HEK293 (cell line): ENCODE data around the gene RHOT1.

Source experiments
- CTCF ChIA-PET: fragments of 350-600 bp; formaldehyde crosslinking; extraction: SDS; loops from one replicate; lab custom pipeline; 2021; ENCODE audit warnings: antibody characterized with exemption; lab: Yijun Ruan, JAX
- POLR2A ChIA-PET: fragments of 300-600 bp; formaldehyde crosslinking; extraction: SDS; loops from one replicate; lab custom pipeline; 2020; ENCODE audit warnings: antibody characterized with exemption, inconsistent platforms; lab: Yijun Ruan, JAX
- H3K27ac ChIP-seq: fragments of 200-500 bp; sonication (Bioruptor generic); 2 replicates; pipeline ENCODE4 v1.5.1; 2014; ENCODE audit warnings: low read depth, low read length, control low read depth, inconsistent platforms; ENCODE audit errors: extremely low read depth
- H3K36me3 ChIP-seq, 2 experiments: fragments of 200-500 bp in 1 of 2; sonication (Bioruptor generic) in 1 of 2; 1 replicate in 1 of 2; 2 replicates in 1 of 2; pipeline ENCODE4 v1.5.1; 2014 to 2017; ENCODE audit warnings: inconsistent platforms in 2 of 2, low read length in 2 of 2; ENCODE audit not compliant: control insufficient read depth in 2 of 2, insufficient read depth in 1 of 2
- H3K4me1 ChIP-seq: fragments of 200-500 bp; sonication (Bioruptor generic); 2 replicates; pipeline ENCODE4 v1.5.1; 2014; ENCODE audit warnings: mild to moderate bottlenecking, low read length, inconsistent platforms; ENCODE audit not compliant: control insufficient read depth, insufficient read depth
- H3K4me3 ChIP-seq: 2 replicates; pipeline ENCODE4 v1.5.1; 2011; ENCODE audit warnings: low read depth, mild to moderate bottlenecking, control low read depth, low read length, moderate library complexity
- H3K9me3 ChIP-seq: fragments of 200-500 bp; sonication (Bioruptor generic); 2 replicates; pipeline ENCODE4 v1.5.1; 2014; ENCODE audit warnings: low read depth, low read length, inconsistent platforms; ENCODE audit not compliant: control insufficient read depth, insufficient read depth
- BCL11A ChIP-seq: fragments of 450-650 bp; formaldehyde crosslinking; IDR thresholded peaks from 2 replicates; pipeline ENCODE4 v1.5.1; 2016; ENCODE audit warnings: low read depth, missing biosample characterization, missing genetic modification characterization
- GLI4 ChIP-seq: fragments of 450-650 bp; formaldehyde crosslinking; IDR thresholded peaks from 2 replicates; pipeline ENCODE4 v1.5.1; 2016; ENCODE audit warnings: missing biosample characterization, missing genetic modification characterization
- KLF9 ChIP-seq: fragments of 450-650 bp; formaldehyde crosslinking; IDR thresholded peaks from 2 replicates; pipeline ENCODE4 v1.5.1; 2016; ENCODE audit warnings: missing biosample characterization, missing genetic modification characterization, low read depth
- OSR2 ChIP-seq: fragments of 450-650 bp; formaldehyde crosslinking; IDR thresholded peaks from 2 replicates; pipeline ENCODE4 v1.5.1; 2016; ENCODE audit warnings: missing biosample characterization, missing genetic modification characterization
- REPIN1 ChIP-seq: fragments of 450-650 bp; formaldehyde crosslinking; IDR thresholded peaks from 2 replicates; pipeline ENCODE4 v1.5.1; 2017; ENCODE audit warnings: missing biosample characterization, missing genetic modification characterization, low read depth
- SCRT2 ChIP-seq: fragments of 450-650 bp; formaldehyde crosslinking; IDR thresholded peaks from 2 replicates; pipeline ENCODE4 v1.5.1; 2016; ENCODE audit warnings: missing biosample characterization, missing genetic modification characterization
- ZBTB20 ChIP-seq: fragments of 450-650 bp; formaldehyde crosslinking; IDR thresholded peaks from 2 replicates; pipeline ENCODE4 v1.5.1; 2016; ENCODE audit warnings: missing biosample characterization, missing genetic modification characterization
- ZFP41 ChIP-seq: fragments of 450-650 bp; formaldehyde crosslinking; IDR thresholded peaks from 2 replicates; pipeline ENCODE4 v1.5.1; 2016; ENCODE audit warnings: missing biosample characterization, missing genetic modification characterization, borderline replicate concordance
- ZFP69B ChIP-seq: fragments of 450-650 bp; formaldehyde crosslinking; IDR thresholded peaks from 2 replicates; pipeline ENCODE4 v1.5.1; 2016; ENCODE audit warnings: missing biosample characterization, missing genetic modification characterization
- ZNF169 ChIP-seq: fragments of 450-650 bp; formaldehyde crosslinking; IDR thresholded peaks from 2 replicates; pipeline ENCODE4 v1.5.1; 2016; ENCODE audit warnings: missing biosample characterization, missing genetic modification characterization
- ZNF266 ChIP-seq: fragments of 450-650 bp; formaldehyde crosslinking; IDR thresholded peaks from 2 replicates; pipeline ENCODE4 v1.5.1; 2016; ENCODE audit warnings: missing biosample characterization, missing genetic modification characterization, low read depth
- ZNF311 ChIP-seq: fragments of 450-650 bp; formaldehyde crosslinking; IDR thresholded peaks from 2 replicates; pipeline ENCODE4 v1.5.1; 2017; ENCODE audit warnings: missing biosample characterization, missing genetic modification characterization, borderline replicate concordance
- ZNF366 ChIP-seq: fragments of 450-650 bp; formaldehyde crosslinking; conservative IDR thresholded peaks from 2 replicates; pipeline ENCODE4 v1.5.1; 2016; ENCODE audit warnings: missing biosample characterization, missing genetic modification characterization
- ZNF433 ChIP-seq: fragments of 450-650 bp; formaldehyde crosslinking; IDR thresholded peaks from 2 replicates; pipeline ENCODE4 v1.5.1; 2016; ENCODE audit warnings: missing biosample characterization, missing genetic modification characterization, low read depth
- ZNF510 ChIP-seq: fragments of 450-650 bp; formaldehyde crosslinking; IDR thresholded peaks from 2 replicates; pipeline ENCODE4 v1.5.1; 2018; ENCODE audit warnings: mild to moderate bottlenecking, missing genetic modification characterization, missing biosample characterization; ENCODE audit not compliant: insufficient replicate concordance
- ZNF514 ChIP-seq: fragments of 450-650 bp; formaldehyde crosslinking; IDR thresholded peaks from 2 replicates; pipeline ENCODE4 v1.5.1; 2016; ENCODE audit warnings: missing biosample characterization, missing genetic modification characterization
- ZNF621 ChIP-seq: fragments of 450-650 bp; formaldehyde crosslinking; IDR thresholded peaks from 2 replicates; pipeline ENCODE4 v1.5.1; 2017; ENCODE audit warnings: missing biosample characterization, missing genetic modification characterization
- ZNF768 ChIP-seq: fragments of 450-650 bp; formaldehyde crosslinking; IDR thresholded peaks from 2 replicates; pipeline ENCODE4 v1.5.1; 2018; ENCODE audit warnings: missing biosample characterization, mild to moderate bottlenecking, missing genetic modification characterization
- ZNF837 ChIP-seq: fragments of 450-650 bp; formaldehyde crosslinking; IDR thresholded peaks from 2 replicates; pipeline ENCODE4 v1.5.1; 2016; ENCODE audit warnings: missing biosample characterization, missing genetic modification characterization
- TF ChIP-seq, protein P1 (sequence below): fragments of 450-650 bp; formaldehyde crosslinking; IDR thresholded peaks from 2 replicates; pipeline ENCODE4 v1.5.1; 2016; ENCODE audit warnings: missing biosample characterization, missing genetic modification characterization, borderline replicate concordance
- TF ChIP-seq, protein P2 (sequence below): fragments of 450-650 bp; formaldehyde crosslinking; IDR thresholded peaks from 2 replicates; pipeline ENCODE4 v1.5.1; 2017; ENCODE audit warnings: missing biosample characterization, missing genetic modification characterization
- TF ChIP-seq, protein P3 (sequence below): fragments of 450-650 bp; formaldehyde crosslinking; IDR thresholded peaks from 2 replicates; pipeline ENCODE4 v1.5.1; 2017; ENCODE audit warnings: missing biosample characterization, missing genetic modification characterization
- TF ChIP-seq, protein P4 (sequence below): fragments of 450-650 bp; formaldehyde crosslinking; IDR thresholded peaks from 2 replicates; pipeline ENCODE4 v1.5.1; 2016; ENCODE audit warnings: missing biosample characterization, missing genetic modification characterization

Gene RHOT1

DNA sequence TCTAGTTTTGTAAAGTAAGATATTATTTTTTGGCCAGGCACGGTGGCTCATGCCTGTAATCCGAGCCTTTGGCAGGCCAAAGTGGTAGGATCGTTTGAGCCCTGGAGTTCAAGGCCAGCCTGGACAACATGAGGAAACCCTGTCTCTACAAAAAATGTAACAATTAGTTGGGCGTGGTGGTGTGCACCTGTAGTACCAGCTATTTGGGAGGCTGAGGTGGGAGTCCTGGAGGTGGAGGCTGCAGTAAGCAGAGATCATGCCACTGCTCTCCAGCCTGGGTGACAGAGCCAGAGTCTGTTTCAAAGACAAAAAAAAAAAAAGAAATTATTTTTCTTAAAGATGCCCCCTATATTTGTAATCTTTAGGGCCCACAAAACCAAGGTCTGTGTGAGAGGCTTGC is 16.0 kb upstream of the RHOT1 start:
- Histone ChIP-seq H3K9me3 (no peaks in the 10 kb centered on the region), H3K4me3 (no peak overlapping the region), H3K27ac (no peak overlapping the region), H3K4me1 (peaks cover 12% of the 10 kb centered on the region), H3K36me3 (no peaks in the 10 kb centered on the region)
- CTCF ChIA-PET = interaction anchor here (0.6 to 5.0 kb wide), 3 partner anchors 13 to 211 kb away, joined by 7 to 68 read pairs (median 8); partner anchors contain the start of gene RHOT1
- POLR2A ChIA-PET = interaction anchor here (0.6 to 1.9 kb wide), 3 partner anchors 16 to 118 kb away, joined by 3 to 4 read pairs (median 4); partner anchors contain the start of gene RHOT1
- TF ChIP-seq ZNF266 = no peak
- TF ChIP-seq ZNF621 = no peak
- no peak for TF ChIP-seq ZFP41 (tag by site-specific recombination)
- TF ChIP-seq, protein P1, sequence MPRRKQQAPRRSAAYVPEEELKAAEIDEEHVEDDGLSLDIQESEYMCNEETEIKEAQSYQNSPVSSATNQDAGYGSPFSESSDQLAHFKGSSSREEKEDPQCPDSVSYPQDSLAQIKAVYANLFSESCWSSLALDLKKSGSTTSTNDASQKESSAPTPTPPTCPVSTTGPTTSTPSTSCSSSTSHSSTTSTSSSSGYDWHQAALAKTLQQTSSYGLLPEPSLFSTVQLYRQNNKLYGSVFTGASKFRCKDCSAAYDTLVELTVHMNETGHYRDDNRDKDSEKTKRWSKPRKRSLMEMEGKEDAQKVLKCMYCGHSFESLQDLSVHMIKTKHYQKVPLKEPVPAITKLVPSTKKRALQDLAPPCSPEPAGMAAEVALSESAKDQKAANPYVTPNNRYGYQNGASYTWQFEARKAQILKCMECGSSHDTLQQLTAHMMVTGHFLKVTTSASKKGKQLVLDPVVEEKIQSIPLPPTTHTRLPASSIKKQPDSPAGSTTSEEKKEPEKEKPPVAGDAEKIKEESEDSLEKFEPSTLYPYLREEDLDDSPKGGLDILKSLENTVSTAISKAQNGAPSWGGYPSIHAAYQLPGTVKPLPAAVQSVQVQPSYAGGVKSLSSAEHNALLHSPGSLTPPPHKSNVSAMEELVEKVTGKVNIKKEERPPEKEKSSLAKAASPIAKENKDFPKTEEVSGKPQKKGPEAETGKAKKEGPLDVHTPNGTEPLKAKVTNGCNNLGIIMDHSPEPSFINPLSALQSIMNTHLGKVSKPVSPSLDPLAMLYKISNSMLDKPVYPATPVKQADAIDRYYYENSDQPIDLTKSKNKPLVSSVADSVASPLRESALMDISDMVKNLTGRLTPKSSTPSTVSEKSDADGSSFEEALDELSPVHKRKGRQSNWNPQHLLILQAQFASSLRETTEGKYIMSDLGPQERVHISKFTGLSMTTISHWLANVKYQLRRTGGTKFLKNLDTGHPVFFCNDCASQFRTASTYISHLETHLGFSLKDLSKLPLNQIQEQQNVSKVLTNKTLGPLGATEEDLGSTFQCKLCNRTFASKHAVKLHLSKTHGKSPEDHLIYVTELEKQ = no peak
- TF ChIP-seq KLF9 = no peak
- no peak for TF ChIP-seq ZBTB20 (tag by site-specific recombination)
- no peak for TF ChIP-seq ZNF510 (tag by site-specific recombination)
- no peak for TF ChIP-seq ZNF837
- TF ChIP-seq ZNF366 (tag by site-specific recombination) = no peak
- TF ChIP-seq ZNF514 (tag by site-specific recombination) = no peak
- no peak for TF ChIP-seq ZNF169 (tag by site-specific recombination)
- no peak for TF ChIP-seq ZNF433 (tag by site-specific recombination)
- no peak for TF ChIP-seq GLI4
- TF ChIP-seq ZNF768 (tag by site-specific recombination) = no peak

DNA sequence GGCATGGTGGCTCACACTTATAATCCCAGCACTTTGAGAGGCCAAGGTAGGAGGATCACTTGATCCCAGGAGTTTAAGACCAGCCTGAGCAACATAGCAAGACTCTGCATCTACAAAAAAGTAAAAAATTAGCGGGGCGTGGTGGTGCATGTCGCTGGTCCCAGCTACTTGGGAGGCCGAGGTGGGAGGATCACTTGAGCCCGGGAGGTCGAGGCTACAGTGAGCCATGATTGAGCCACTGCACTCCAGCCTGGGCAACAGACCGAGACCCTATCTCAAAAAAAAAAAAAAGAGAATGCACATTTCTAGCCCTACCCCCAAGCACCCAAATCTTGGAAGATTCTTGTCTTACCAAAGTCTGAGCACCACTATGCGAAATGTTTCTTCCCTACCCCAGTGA is 15.6 kb upstream of the RHOT1 start:
- H3K4me1 ChIP-seq = peaks cover 12% of the 10 kb centered on the region
- H3K4me3 ChIP-seq = no peak overlapping the region
- no peaks in the 10 kb centered on the region for H3K36me3 ChIP-seq
- POLR2A ChIA-PET = interaction anchor here (1.3 kb wide), 1 partner anchor 15 kb away, joined by 4 read pairs; no protein-coding TSS in a partner anchor
- H3K27ac ChIP-seq = peak overlapping the region; percentile 54
- TF ChIP-seq ZFP69B (0 out of 2 replicates have a peak, but pooled peaks have one; percentile 7), SCRT2 (tag by site-specific recombination) (no peak), ZNF311 (tag by site-specific recombination) (no peak), REPIN1 (tag by site-specific recombination) (no peak), BCL11A (tag by site-specific recombination) (no peak), OSR2 (tag by site-specific recombination) (no peak)
- TF ChIP-seq, protein P2, sequence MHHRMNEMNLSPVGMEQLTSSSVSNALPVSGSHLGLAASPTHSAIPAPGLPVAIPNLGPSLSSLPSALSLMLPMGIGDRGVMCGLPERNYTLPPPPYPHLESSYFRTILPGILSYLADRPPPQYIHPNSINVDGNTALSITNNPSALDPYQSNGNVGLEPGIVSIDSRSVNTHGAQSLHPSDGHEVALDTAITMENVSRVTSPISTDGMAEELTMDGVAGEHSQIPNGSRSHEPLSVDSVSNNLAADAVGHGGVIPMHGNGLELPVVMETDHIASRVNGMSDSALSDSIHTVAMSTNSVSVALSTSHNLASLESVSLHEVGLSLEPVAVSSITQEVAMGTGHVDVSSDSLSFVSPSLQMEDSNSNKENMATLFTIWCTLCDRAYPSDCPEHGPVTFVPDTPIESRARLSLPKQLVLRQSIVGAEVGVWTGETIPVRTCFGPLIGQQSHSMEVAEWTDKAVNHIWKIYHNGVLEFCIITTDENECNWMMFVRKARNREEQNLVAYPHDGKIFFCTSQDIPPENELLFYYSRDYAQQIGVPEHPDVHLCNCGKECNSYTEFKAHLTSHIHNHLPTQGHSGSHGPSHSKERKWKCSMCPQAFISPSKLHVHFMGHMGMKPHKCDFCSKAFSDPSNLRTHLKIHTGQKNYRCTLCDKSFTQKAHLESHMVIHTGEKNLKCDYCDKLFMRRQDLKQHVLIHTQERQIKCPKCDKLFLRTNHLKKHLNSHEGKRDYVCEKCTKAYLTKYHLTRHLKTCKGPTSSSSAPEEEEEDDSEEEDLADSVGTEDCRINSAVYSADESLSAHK = no peak
- TF ChIP-seq, protein P3, sequence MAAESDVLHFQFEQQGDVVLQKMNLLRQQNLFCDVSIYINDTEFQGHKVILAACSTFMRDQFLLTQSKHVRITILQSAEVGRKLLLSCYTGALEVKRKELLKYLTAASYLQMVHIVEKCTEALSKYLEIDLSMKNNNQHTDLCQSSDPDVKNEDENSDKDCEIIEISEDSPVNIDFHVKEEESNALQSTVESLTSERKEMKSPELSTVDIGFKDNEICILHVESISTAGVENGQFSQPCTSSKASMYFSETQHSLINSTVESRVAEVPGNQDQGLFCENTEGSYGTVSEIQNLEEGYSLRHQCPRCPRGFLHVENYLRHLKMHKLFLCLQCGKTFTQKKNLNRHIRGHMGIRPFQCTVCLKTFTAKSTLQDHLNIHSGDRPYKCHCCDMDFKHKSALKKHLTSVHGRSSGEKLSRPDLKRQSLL (tag by site-specific recombination) = peak; percentile 82; the same call in 1 of the 2 replicates
- TF ChIP-seq, protein P4, sequence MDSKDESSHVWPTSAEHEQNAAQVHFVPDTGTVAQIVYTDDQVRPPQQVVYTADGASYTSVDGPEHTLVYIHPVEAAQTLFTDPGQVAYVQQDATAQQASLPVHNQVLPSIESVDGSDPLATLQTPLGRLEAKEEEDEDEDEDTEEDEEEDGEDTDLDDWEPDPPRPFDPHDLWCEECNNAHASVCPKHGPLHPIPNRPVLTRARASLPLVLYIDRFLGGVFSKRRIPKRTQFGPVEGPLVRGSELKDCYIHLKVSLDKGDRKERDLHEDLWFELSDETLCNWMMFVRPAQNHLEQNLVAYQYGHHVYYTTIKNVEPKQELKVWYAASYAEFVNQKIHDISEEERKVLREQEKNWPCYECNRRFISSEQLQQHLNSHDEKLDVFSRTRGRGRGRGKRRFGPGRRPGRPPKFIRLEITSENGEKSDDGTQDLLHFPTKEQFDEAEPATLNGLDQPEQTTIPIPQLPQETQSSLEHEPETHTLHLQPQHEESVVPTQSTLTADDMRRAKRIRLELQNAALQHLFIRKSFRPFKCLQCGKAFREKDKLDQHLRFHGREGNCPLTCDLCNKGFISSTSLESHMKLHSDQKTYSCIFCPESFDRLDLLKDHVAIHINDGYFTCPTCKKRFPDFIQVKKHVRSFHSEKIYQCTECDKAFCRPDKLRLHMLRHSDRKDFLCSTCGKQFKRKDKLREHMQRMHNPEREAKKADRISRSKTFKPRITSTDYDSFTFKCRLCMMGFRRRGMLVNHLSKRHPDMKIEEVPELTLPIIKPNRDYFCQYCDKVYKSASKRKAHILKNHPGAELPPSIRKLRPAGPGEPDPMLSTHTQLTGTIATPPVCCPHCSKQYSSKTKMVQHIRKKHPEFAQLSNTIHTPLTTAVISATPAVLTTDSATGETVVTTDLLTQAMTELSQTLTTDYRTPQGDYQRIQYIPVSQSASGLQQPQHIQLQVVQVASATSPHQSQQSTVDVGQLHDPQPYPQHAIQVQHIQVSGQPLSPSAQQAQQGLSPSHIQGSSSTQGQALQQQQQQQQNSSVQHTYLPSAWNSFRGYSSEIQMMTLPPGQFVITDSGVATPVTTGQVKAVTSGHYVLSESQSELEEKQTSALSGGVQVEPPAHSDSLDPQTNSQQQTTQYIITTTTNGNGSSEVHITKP = peak; percentile 45; the same call in 1 of the 2 replicates
- CTCF ChIA-PET = interaction anchor here (0.6 to 5.0 kb wide), 3 partner anchors 12 to 211 kb away, joined by 4 to 68 read pairs (median 8); partner anchors contain the start of gene RHOT1
- no peaks in the 10 kb centered on the region for H3K9me3 ChIP-seq
